Transverse colon (tissue), 4 donors: ENCODE results near the gene TMEM59L. TPM values are rescaled to one million over a fixed set of nuclear protein-coding genes. Genes with fewer than 3 reads are reported as not detected.

Source experiments
- DNase-seq: peaks from one replicate; pipeline ENCODE4 v3.0.0-alpha.2; 2019
- H3K27ac ChIP-seq, 4 donors: fragments of 200-600 bp; sonication (generic); 2 replicates each; pipeline ENCODE4 v1.5.1; 2016 to 2018; ENCODE audit warnings: inconsistent platforms in 4 of 4
- H3K27me3 ChIP-seq: fragments of 200-600 bp; sonication (generic); 2 replicates; pipeline ENCODE4 v1.5.1; 2017; ENCODE audit warnings: inconsistent platforms
- H3K36me3 ChIP-seq, 4 donors: fragments of 200-600 bp; sonication (generic); 2 replicates each; pipeline ENCODE4 v1.5.1; 2017 to 2019; ENCODE audit warnings: inconsistent platforms in 4 of 4
- H3K4me1 ChIP-seq, 4 donors: fragments of 200-600 bp; sonication (generic); 2 replicates each; pipeline ENCODE4 v1.5.1; 2017 to 2020; ENCODE audit warnings: inconsistent platforms in 4 of 4
- H3K4me3 ChIP-seq, 4 donors: fragments of 200-600 bp; sonication (generic); 1 replicate in 1 of 4; 2 replicates in 3 of 4; pipeline versions ENCODE4 v1.5.1 to v1.6.1; 2017 to 2019; ENCODE audit warnings: inconsistent platforms in 4 of 4
- H3K9me3 ChIP-seq, 2 donors: fragments of 200-600 bp; sonication (generic); 2 replicates each; pipeline ENCODE4 v1.5.1; 2017 to 2019; ENCODE audit warnings: inconsistent platforms in 2 of 2
- CTCF ChIP-seq, 5 experiments: fragments of 200-600 bp in 3 of 5; fragments of 450-650 bp in 2 of 5; sonication (generic) in 3 of 5; IDR thresholded peaks; 1 replicate in 2 of 5; 2 replicates in 3 of 5; pipeline ENCODE4 v1.5.1; 2016 to 2017; ENCODE audit warnings: antibody characterized with exemption in 5 of 5, inconsistent platforms in 3 of 5, mild to moderate bottlenecking in 2 of 5, moderate library complexity in 1 of 5
- EP300 ChIP-seq: sonication (generic); formaldehyde crosslinking; IDR thresholded peaks from one replicate; pipeline ENCODE4 v1.6.1; 2017; ENCODE audit warnings: antibody characterized with exemption, low read depth
- POLR2A ChIP-seq: fragments of 450-650 bp; IDR thresholded peaks from one replicate; pipeline ENCODE4 v1.6.1; 2016; ENCODE audit warnings: antibody characterized with exemption, mild to moderate bottlenecking, moderate library complexity
- POLR2AphosphoS5 ChIP-seq, 3 donors: sonication (generic); formaldehyde crosslinking; IDR thresholded peaks; one replicate each; pipeline ENCODE4 v1.6.1; 2016; ENCODE audit warnings: antibody characterized with exemption in 3 of 3
- WGBS, 2 donors: methylation state at CpG; one replicate each; pipeline ENCODE4 v1.1.5; 2018; ENCODE audit warnings: low coverage in 1 of 2; 5-methylcytosine and 5-hydroxymethylcytosine counted together
- in situ Hi-C, 4 donors: fragments of 200-750 bp; cut with MboI; loops; one replicate each; pipeline versions ENCODE4 v1.15.0 to v1.15.1; 2017; ENCODE audit warnings: low sequenced_read_pairs in 3 of 4, low pct_ligation_motif_present in 1 of 4, low pct_unique_long_range_greater_than_20kb in 1 of 4
- intact Hi-C: fragments of 100-400 bp; cut with DNase I; formaldehyde crosslinking; loops from one replicate; pipeline ENCODE4 v1.15.1; 2023; ENCODE audit warnings: low total_unique reads
- small RNA-seq, 4 donors: library from RNA; depleted of rRNA; stranded (forward); fragments of <200 nt; gene quantifications; one replicate each; pipeline ENCODE3, GENCODE V24; 2016
- total RNA-seq, 4 donors: library from RNA; depleted of rRNA; stranded (reverse); fragments of >200 nt; gene quantifications; one replicate each; pipeline ENCODE4 v1.1.0, GENCODE V29; 2016

The TMEM59L gene
- total RNA-seq, 4 donors from 2014 or later, result 0.48 to 21.7 (median 8.6) TPM

DNA sequence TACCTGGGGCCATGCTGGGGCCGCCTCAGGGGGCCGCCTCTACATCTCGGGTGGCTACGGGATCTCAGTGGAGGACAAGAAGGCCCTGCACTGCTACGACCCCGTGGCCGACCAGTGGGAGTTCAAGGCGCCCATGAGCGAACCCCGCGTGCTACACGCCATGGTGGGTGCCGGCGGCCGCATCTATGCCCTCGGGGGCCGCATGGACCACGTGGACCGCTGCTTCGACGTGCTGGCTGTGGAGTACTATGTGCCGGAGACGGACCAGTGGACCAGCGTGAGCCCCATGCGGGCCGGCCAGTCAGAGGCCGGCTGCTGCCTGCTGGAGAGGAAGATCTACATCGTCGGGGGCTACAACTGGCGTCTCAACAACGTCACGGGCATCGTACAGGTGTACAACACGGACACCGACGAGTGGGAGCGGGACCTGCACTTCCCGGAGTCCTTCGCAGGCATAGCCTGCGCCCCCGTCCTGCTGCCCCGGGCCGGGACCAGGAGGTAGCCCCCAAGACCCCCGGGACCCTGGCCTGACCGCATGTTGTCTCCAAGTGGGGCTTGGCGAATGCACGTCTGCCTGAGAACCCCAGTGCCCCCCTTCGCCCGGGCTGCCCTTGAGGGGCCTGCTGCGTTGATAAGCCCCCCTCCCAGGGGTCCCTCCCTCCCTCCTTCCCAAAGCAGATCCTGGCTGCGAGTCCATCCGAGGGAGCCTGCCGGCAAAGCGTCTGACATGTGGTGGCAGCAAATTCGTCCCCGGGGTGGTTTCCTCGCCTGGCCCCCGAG is 56.3 kb downstream of the TMEM59L start:
- Histone ChIP-seq H3K4me3 (no peak overlapping the region), H3K27ac (no peak overlapping the region), H3K4me1 (peaks cover 0 to 7% (median 5%) of the 10 kb centered on the region in 4 donors), H3K36me3 (peaks cover 0 to 24% (median 10%) of the 10 kb centered on the region in 4 donors), H3K27me3 (no peaks in the 10 kb centered on the region), H3K9me3 (no peaks in the 10 kb centered on the region)
- in situ Hi-C loops, result no loop called here
- WGBS, 2 donors, result 96% methylated on average over 52 of the region's 58 CpGs; no CpG with 5 or more reads in 1 of the 2 donors
- DNase-seq, result no peak
- TF ChIP-seq CTCF (IDR thresholded peaks at IDR 0.05), result no peak
- intact Hi-C loops, result no loop called here

DNA sequence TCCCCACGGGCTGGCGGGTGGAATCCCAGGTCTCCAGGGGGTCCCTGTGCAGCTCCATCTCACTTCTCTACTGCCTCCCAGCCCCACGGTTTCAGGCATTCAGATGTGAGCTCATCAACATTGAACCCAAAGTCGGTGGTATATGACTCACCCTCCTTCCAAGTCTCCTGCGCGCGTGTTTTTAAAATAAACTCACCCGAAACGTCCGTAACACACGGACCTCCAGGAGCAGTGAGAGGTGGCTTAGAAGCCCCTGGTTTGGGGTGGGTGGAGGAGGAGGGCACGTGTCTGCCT is 56.8 kb downstream of the TMEM59L start:
- in situ Hi-C loops, result no loop called here
- peaks cover 0 to 7% (median 5%) of the 10 kb centered on the region in 4 donors for H3K4me1 ChIP-seq

GRCh38 chr19:18669883-18670282 is 57.2 kb downstream of the TMEM59L start:
- Histone ChIP-seq H3K9me3 (no peaks in the 10 kb centered on the region), H3K27me3 (no peaks in the 10 kb centered on the region), H3K27ac (no peak overlapping the region), H3K4me3 (no peak overlapping the region), H3K36me3 (peaks cover 0 to 24% (median 10%) of the 10 kb centered on the region in 4 donors), H3K4me1 (peaks cover 0 to 7% (median 5%) of the 10 kb centered on the region in 4 donors)
- intact Hi-C loops, result no loop called here
- in situ Hi-C loops, result no loop called here
- no peak for DNase-seq
- TF ChIP-seq POLR2AphosphoS5 (IDR thresholded peaks at IDR 0.05), result no peak
- TF ChIP-seq CTCF (IDR thresholded peaks at IDR 0.05), result no peak
- TF ChIP-seq EP300, result no peak
- TF ChIP-seq POLR2A, result no peak
- 90 to 96% methylated on average over 8 to 11 of the region's 11 CpGs for WGBS, 2 donors

More for the DNA sequence above, 56.8 kb downstream of the TMEM59L start:
- TF ChIP-seq EP300, result no peak
- TF ChIP-seq CTCF (IDR thresholded peaks at IDR 0.05), result no peak
- TF ChIP-seq POLR2A, result no peak
- TF ChIP-seq POLR2AphosphoS5 (IDR thresholded peaks at IDR 0.05), result no peak
- Histone ChIP-seq H3K4me3 (no peak overlapping the region), H3K9me3 (no peaks in the 10 kb centered on the region), H3K27me3 (no peaks in the 10 kb centered on the region), H3K27ac (no peak overlapping the region), H3K36me3 (peaks cover 0 to 24% (median 10%) of the 10 kb centered on the region in 4 donors)
- no peak for DNase-seq
- WGBS, 2 donors, result 87% methylated on average over 12 of the region's 12 CpGs; no CpG with 5 or more reads in 1 of the 2 donors
- intact Hi-C loops, result no loop called here

DNA sequence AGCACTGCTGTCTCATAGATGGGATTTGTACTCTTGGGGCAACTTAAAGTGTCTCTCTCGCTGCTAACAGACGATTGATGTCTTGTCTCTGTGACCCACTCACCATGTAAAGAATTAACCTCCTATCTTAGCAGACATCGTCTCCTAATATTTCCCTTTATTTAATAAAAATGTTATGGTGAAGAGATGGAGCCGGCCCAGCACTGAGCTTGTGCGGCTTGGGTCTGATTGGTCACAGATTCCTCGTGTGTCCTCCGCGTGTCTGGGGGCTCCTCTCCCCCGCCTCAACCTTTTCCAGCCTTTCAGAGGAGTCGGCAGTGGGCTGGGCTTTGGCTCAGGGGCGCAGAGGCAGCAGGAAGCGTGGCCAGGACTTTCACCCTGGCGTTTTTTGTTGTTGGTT is 57.6 kb downstream of the TMEM59L start:
- Histone ChIP-seq H3K4me3 (no peak overlapping the region), H3K9me3 (no peaks in the 10 kb centered on the region), H3K4me1 (peaks cover 0 to 7% (median 5%) of the 10 kb centered on the region in 4 donors), H3K27ac (no peak overlapping the region), H3K27me3 (no peaks in the 10 kb centered on the region), H3K36me3 (peaks cover 0 to 24% (median 10%) of the 10 kb centered on the region in 4 donors)
- in situ Hi-C loops (no loop called here), intact Hi-C loops (no loop called here)
- no peak for TF ChIP-seq POLR2A
- no peak for TF ChIP-seq EP300
- TF ChIP-seq POLR2AphosphoS5 (IDR thresholded peaks at IDR 0.05), result no peak
- no peak for TF ChIP-seq CTCF (IDR thresholded peaks at IDR 0.05)
- 80 to 88% methylated on average over 8 to 13 of the region's 13 CpGs for WGBS, 2 donors
- no peak for DNase-seq

Small RNAs within 50 kb of the gene (small RNA-seq; reads per million reads assigned to genes)
- gene RN7SL155P, result 0 reads per million in 4 donors

Other genes with a start within 250 kb of the TMEM59L start
- 10 to 100 TPM; 36.3 to 77.0 (median 58.9) TPM for gene GDF15, start 226.7 kb upstream of the TMEM59L start, total RNA-seq
- 1 to 10 TPM in 3 of 4 donors, not detected in 1; 3.3 to 4.9 (median 4.1) TPM for gene LRRC25, start 215.2 kb upstream of the TMEM59L start, total RNA-seq
- 10 to 100 TPM in 3 of 4 donors, 1 to 10 TPM in 1; 9.4 to 40.4 (median 32.2) TPM for gene SSBP4, start 193.5 kb upstream of the TMEM59L start, total RNA-seq
- 10 to 100 TPM in 2 of 4 donors, 1 to 10 TPM in 2; 3.0 to 15.1 (median 8.8) TPM for gene ISYNA1, start 174.7 kb upstream of the TMEM59L start, total RNA-seq
- 10 to 100 TPM; 16.2 to 72.2 (median 18.0) TPM for gene ELL, start 90.8 kb upstream of the TMEM59L start, total RNA-seq
- gene FKBP8, start 69.3 kb upstream of the TMEM59L start, total RNA-seq, result 100 to 1,000 TPM; 267 to 318 (median 275) TPM
- 100 to 1,000 TPM in 2 of 4 donors, 10 to 100 TPM in 2; 62.1 to 195 (median 98.0) TPM for gene KXD1, start 55.0 kb upstream of the TMEM59L start, total RNA-seq
- 100 to 1,000 TPM; 421 to 735 (median 566) TPM for gene UBA52, start 41.0 kb upstream of the TMEM59L start, total RNA-seq
- 100 to 1,000 TPM in 2 of 4 donors, 10 to 100 TPM in 2; 75.1 to 171 (median 121) TPM for gene REX1BD, start 24.1 kb upstream of the TMEM59L start, total RNA-seq
- gene CRLF1, start 6.1 kb upstream of the TMEM59L start, total RNA-seq, result 10 to 100 TPM in 1 of 4 donors, 1 to 10 TPM in 3; 1.1 to 21.0 (median 6.1) TPM
- gene KLHL26, start 24.2 kb downstream of the TMEM59L start, total RNA-seq, result 10 to 100 TPM in 1 of 4 donors, 1 to 10 TPM in 3; 7.0 to 15.7 (median 7.6) TPM
- gene CRTC1, start 70.8 kb downstream of the TMEM59L start, total RNA-seq, result 10 to 100 TPM in 1 of 4 donors, 1 to 10 TPM in 3; 6.2 to 17.6 (median 7.7) TPM
- gene COMP, start 178.4 kb downstream of the TMEM59L start, total RNA-seq, result under 1 TPM in 2 of 4 donors, not detected in 2; 0.32 to 0.55 TPM
- 100 to 1,000 TPM in 1 of 4 donors, 10 to 100 TPM in 3; 84.2 to 153 (median 91.9) TPM for gene UPF1, start 219.1 kb downstream of the TMEM59L start, total RNA-seq